Measurements from ENCODE around the gene LPP. TPM values are rescaled to one million over a fixed set of nuclear protein-coding genes. Genes with fewer than 3 reads are reported as not detected.

LPP gene
- total RNA-seq, 1 donor from 2014 or later, result 23.1 TPM

GRCh38 chr3:188191460-188191859, 37.5 kb downstream of the LPP start:
- no peak overlapping the region for H3K27ac Mint-ChIP-seq (ENCODE audit: unreplicated experiment)
- H3K9me3 Mint-ChIP-seq (ENCODE audit: unreplicated experiment), result peaks cover 2% of the 10 kb centered on the region
- peaks cover 5% of the 10 kb centered on the region for H3K27me3 Mint-ChIP-seq (ENCODE audit: unreplicated experiment)
- no peak for DNase-seq
- TF ChIP-seq CTCF (IDR thresholded peaks at IDR 0.05; ENCODE audit: partially characterized antibody, unreplicated experiment), result no peak
- no peaks in the 10 kb centered on the region for H3K4me1 Mint-ChIP-seq (ENCODE audit: low read depth, unreplicated experiment)
- H3K4me3 Mint-ChIP-seq (ENCODE audit: unreplicated experiment), result no peak overlapping the region
- H3K36me3 Mint-ChIP-seq (ENCODE audit: unreplicated experiment), result no peaks in the 10 kb centered on the region

GRCh38 chr3:188192034-188192433, 38.1 kb downstream of the LPP start:
- peaks cover 2% of the 10 kb centered on the region for H3K9me3 Mint-ChIP-seq (ENCODE audit: unreplicated experiment)
- peaks cover 5% of the 10 kb centered on the region for H3K27me3 Mint-ChIP-seq (ENCODE audit: unreplicated experiment)

DNA sequence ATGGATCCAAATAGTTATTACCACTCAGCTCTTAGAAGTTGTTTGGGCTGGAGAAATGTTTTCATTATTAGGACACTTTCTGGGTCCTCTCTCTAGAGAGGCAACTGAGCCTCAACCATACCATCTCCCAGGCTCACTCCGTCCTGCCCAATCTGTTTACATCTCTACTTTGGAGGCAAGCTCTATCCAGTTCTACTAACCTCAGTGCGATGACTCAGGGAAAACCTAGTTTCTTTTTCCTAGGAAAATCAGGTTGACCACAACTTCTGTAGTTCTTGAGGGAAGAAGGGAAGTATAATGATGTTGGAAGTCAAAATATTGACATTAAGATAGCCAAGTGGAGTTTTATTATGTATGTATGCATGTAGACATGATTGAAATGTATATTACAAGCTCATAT, 40.4 kb downstream of the LPP start:
- peaks cover 2% of the 10 kb centered on the region for H3K9me3 Mint-ChIP-seq (ENCODE audit: unreplicated experiment)
- TF ChIP-seq CTCF (IDR thresholded peaks at IDR 0.05; ENCODE audit: partially characterized antibody, unreplicated experiment), result no peak
- H3K36me3 Mint-ChIP-seq (ENCODE audit: unreplicated experiment), result no peaks in the 10 kb centered on the region
- no peaks in the 10 kb centered on the region for H3K4me1 Mint-ChIP-seq (ENCODE audit: low read depth, unreplicated experiment)
- H3K27me3 Mint-ChIP-seq (ENCODE audit: unreplicated experiment), result peaks cover 5% of the 10 kb centered on the region
- DNase-seq, result no peak
- no peak overlapping the region for H3K4me3 Mint-ChIP-seq (ENCODE audit: unreplicated experiment)
- H3K27ac Mint-ChIP-seq (ENCODE audit: unreplicated experiment), result no peak overlapping the region

More at GRCh38 chr3:188192034-188192433, 38.1 kb downstream of the LPP start:
- TF ChIP-seq CTCF (IDR thresholded peaks at IDR 0.05; ENCODE audit: partially characterized antibody, unreplicated experiment), result no peak
- no peaks in the 10 kb centered on the region for H3K36me3 Mint-ChIP-seq (ENCODE audit: unreplicated experiment)
- DNase-seq, result no peak
- no peak overlapping the region for H3K4me3 Mint-ChIP-seq (ENCODE audit: unreplicated experiment)
- H3K27ac Mint-ChIP-seq (ENCODE audit: unreplicated experiment), result no peak overlapping the region
- no peaks in the 10 kb centered on the region for H3K4me1 Mint-ChIP-seq (ENCODE audit: low read depth, unreplicated experiment)

DNA sequence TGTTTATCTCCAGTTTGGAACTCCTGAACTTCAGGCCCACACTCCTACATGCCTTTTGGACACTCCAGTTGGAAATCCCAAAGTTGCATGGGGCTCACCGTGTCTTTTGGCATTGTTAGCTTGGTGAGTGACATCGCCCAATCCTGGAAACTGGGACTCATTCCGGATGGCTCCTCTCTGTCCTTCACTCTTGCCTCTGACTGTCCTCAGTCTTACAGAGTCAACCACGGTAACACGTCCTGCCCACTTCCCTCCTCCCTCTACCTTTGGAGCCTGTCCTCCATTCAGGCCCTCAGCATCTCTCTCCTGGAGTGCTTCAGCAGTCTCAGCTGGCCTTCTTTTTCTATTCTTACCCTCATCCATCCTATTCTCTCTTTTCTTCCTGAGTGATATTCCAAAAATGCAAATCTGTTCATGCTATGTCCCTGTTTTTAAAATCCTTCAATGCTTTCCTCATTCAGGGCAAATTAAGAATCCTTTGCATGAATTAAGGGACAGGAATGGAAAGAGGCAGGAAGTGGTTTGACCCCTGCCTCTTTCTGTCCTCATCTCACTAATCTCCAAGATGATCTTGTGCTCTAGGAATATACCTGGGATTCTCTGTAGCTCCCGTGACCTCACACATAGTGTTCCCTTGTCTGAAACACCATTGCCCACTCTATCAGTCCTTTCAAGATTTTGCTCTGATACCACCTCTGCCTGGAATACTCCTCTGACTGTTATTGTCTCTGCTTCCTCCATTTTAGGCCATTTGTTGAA, 42.5 kb downstream of the LPP start:
- Mint-ChIP-seq H3K9me3 (ENCODE audit: unreplicated experiment) (no peaks in the 10 kb centered on the region), H3K27ac (ENCODE audit: unreplicated experiment) (no peak overlapping the region), H3K4me1 (ENCODE audit: low read depth, unreplicated experiment) (no peaks in the 10 kb centered on the region), H3K4me3 (ENCODE audit: unreplicated experiment) (no peak overlapping the region), H3K27me3 (ENCODE audit: unreplicated experiment) (peaks cover 2% of the 10 kb centered on the region), H3K36me3 (ENCODE audit: unreplicated experiment) (no peaks in the 10 kb centered on the region)
- no peak for TF ChIP-seq CTCF (IDR thresholded peaks at IDR 0.05; ENCODE audit: partially characterized antibody, unreplicated experiment)
- no peak for DNase-seq

- peaks cover 2% of the 10 kb centered on the region for H3K27me3 Mint-ChIP-seq (ENCODE audit: unreplicated experiment)
- H3K9me3 Mint-ChIP-seq (ENCODE audit: unreplicated experiment), result no peaks in the 10 kb centered on the region
- H3K27ac Mint-ChIP-seq (ENCODE audit: unreplicated experiment), result no peak overlapping the region
- no peak overlapping the region for H3K4me3 Mint-ChIP-seq (ENCODE audit: unreplicated experiment)
- no peak for TF ChIP-seq CTCF (IDR thresholded peaks at IDR 0.05; ENCODE audit: partially characterized antibody, unreplicated experiment)
- no peaks in the 10 kb centered on the region for H3K4me1 Mint-ChIP-seq (ENCODE audit: low read depth, unreplicated experiment)
- H3K36me3 Mint-ChIP-seq (ENCODE audit: unreplicated experiment), result no peaks in the 10 kb centered on the region
- peak; percentile 37 for DNase-seq
Observed at GRCh38 chr3:188197388-188197847, 43.5 kb downstream of the LPP start.

Data from glutamatergic neuron (in vitro differentiated cells).